ENCODE data around the gene B3GNT9. TPM values are rescaled to one million over a fixed set of nuclear protein-coding genes. Genes with fewer than 3 reads are reported as not detected.
A peak's percentile ranks its signal among the peaks of the same experiment; 100 is the strongest.

Gene B3GNT9
- total and polyA plus RNA-seq, 12 donors: 2.9 to 52.1 (median 19.6) TPM

DNA sequence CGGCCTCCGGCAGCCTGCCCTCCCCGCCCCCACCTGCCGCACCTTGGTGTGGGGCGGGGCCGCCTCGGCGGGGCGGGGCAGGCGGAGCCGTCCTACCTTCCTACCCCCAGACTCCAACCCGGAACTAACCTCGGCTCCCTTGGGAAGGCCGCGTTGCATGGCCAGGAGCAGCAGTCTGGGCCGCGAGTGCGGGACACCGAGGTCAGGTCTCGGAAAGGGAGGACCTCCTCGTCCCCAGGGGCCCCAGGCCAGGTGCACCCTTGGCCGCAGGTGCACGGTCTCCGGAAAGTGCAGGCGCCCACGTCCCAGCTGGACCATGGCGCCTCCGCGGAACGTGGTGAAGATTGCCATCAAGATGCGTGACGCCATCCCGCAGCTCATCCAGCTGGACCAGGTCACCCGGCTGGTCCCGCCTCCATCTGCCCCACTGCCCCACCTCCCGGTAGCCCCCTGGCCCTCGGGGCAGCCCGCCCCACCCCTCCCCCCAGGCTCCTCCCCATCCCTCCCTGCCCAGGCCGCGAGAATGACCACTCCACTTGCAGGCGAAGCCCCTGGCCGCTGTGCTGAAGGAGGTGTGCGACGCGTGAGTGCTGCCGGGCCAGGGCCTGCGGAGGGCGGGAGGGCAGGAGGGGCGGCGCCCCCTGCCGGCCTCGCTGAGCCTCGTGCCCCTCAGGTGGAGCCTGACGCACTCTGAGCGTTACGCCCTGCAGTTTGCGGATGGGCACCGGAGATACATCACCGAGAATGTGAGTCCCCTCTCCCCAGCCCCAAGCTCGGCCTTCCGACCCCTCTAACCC is 48.4 kb upstream of the B3GNT9 start, which contains the start of gene ELMO3:
ELMO3 (plus strand) TSS at position 121 of the 797 bp plus-strand sequence; CDS start at position 317, 196 bp downstream.
- no peak for DNase-seq
- Histone ChIP-seq H3K4me3 (peak within 1 kb of the TSS in 1 of 4 donors; percentile 32), H3K4me1 (replicated peaks in 1 of 2) (peaks cover 0 to 5% of the 10 kb centered on the region in 2 donors), H3K9me3 (replicated peaks in 1 of 3) (no peaks in the 10 kb centered on the region), H3K27ac (peak within 1 kb of the TSS in 2 of 5 donors; percentile 33 to 45), H3K27me3 (no peaks in the 10 kb centered on the region), H3K36me3 (replicated peaks in 1 of 2) (peaks cover 0 to 55% of the 10 kb centered on the region in 2 donors)
- intact Hi-C loops (cut with DNase I): no loop called here
- WGBS, 4 donors: 38 to 49% (median 45%) methylated on average over 26 to 61 of the region's 61 CpGs
- no peak for TF ChIP-seq POLR2A (IDR thresholded peaks at IDR 0.05)
- TF ChIP-seq, protein P1, sequence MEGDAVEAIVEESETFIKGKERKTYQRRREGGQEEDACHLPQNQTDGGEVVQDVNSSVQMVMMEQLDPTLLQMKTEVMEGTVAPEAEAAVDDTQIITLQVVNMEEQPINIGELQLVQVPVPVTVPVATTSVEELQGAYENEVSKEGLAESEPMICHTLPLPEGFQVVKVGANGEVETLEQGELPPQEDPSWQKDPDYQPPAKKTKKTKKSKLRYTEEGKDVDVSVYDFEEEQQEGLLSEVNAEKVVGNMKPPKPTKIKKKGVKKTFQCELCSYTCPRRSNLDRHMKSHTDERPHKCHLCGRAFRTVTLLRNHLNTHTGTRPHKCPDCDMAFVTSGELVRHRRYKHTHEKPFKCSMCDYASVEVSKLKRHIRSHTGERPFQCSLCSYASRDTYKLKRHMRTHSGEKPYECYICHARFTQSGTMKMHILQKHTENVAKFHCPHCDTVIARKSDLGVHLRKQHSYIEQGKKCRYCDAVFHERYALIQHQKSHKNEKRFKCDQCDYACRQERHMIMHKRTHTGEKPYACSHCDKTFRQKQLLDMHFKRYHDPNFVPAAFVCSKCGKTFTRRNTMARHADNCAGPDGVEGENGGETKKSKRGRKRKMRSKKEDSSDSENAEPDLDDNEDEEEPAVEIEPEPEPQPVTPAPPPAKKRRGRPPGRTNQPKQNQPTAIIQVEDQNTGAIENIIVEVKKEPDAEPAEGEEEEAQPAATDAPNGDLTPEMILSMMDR (IDR thresholded peaks at IDR 0.05): peak in 3 of 6 experiments; percentile 14 to 53 (median 28)

DNA sequence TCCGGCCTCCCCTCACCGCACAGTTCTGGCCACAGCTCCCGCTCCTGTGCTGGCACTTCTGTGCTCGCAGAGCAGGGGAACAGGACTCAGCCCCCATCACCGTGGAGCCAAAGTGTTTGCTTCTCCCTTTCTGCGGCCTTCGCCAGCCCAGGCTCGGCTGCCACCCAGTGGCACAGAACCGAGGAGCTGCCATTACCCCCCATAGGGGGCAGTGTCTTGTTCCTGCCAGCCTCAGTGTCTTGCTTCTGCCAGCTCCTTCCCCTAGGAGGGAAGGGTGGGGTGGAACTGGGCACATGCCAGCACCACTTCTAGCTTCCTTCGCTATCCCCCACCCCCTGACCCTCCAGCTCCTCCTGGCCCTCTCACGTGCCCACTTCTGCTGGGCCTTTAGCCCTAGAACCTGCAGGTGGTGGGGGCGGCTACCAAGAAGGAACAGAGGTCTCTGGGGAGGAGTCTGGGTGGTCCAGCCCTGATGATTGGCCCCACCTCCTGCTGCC is 47.5 kb upstream of the B3GNT9 start:
- Histone ChIP-seq H3K36me3 (replicated peaks in 1 of 2) (peaks cover 0 to 63% of the 10 kb centered on the region in 2 donors), H3K27ac (peak overlapping the region in 2 of 5 donors; percentile 32 to 45), H3K27me3 (no peaks in the 10 kb centered on the region), H3K4me1 (replicated peaks in 1 of 2) (peaks cover 3 to 13% of the 10 kb centered on the region in 2 donors), H3K4me3 (no peak overlapping the region), H3K9me3 (replicated peaks in 1 of 3) (no peaks in the 10 kb centered on the region)
- TF ChIP-seq, protein P1 (IDR thresholded peaks at IDR 0.05): peak; percentile 63 to 87 (median 76)
- no peak for TF ChIP-seq POLR2A (IDR thresholded peaks at IDR 0.05)
- intact Hi-C loops (cut with DNase I): no loop called here
- WGBS, 4 donors: 44 to 67% (median 47%) methylated on average over 4 to 12 of the region's 12 CpGs
- DNase-seq: peak in 6 of 7 donors; percentile 70 to 83 (median 74)

DNA sequence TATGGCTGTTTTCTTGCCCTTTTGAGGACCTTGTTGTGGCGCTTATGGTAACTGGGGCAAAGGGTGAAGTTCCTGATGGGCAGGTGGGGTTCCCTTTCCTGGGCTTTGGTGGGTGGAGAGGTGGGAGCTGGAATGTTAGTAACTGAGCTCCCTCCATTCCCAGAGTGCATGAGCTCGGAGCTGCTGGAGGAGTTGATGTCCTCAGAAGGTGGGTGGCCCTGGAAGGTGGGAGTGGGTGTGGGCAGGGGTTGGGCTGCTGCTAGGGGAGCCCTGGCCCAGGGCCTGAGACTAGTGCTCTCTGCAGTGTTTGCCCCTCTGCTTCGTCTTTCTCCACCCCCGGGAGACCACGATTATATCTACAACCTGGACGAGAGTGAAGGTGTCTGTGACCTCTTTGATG is 46.9 kb upstream of the B3GNT9 start:
- intact Hi-C loops (cut with DNase I): no loop called here
- no peak overlapping the region for H3K27ac ChIP-seq
- no peak overlapping the region for H3K4me3 ChIP-seq
- no peaks in the 10 kb centered on the region for H3K27me3 ChIP-seq
- peaks cover 0 to 58% of the 10 kb centered on the region in 2 donors for H3K36me3 ChIP-seq (replicated peaks in 1 of 2)
- TF ChIP-seq, protein P1 (IDR thresholded peaks at IDR 0.05): no peak
- TF ChIP-seq POLR2A (IDR thresholded peaks at IDR 0.05): no peak
- WGBS, 4 donors: 56 to 85% (median 65%) methylated on average over 6 of the region's 6 CpGs
- H3K4me1 ChIP-seq (replicated peaks in 1 of 2): peaks cover 9 to 19% of the 10 kb centered on the region in 2 donors
- no peak for DNase-seq
- no peaks in the 10 kb centered on the region for H3K9me3 ChIP-seq (replicated peaks in 1 of 3)

DNA sequence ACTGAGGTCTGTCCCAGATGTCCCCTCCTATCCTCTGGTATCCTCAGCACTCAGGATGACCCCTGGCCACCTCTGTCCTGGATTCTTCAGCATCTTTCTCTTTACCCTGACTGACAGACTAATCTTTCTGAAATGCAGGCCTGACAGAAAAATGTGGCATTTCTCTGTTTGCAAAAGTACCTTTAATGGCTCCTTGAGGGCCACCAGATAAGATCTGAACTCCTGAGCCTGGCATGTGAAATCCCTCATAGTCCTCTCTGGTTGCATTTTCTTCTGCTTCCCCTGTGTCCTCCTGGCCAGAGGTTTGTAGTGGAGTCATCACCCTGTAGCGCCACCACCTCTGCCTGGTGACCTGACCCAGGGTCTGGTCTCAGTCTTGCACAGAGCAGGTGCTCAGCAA is 46.1 kb upstream of the B3GNT9 start:
- intact Hi-C loops (cut with DNase I): no loop called here

More for the DNA sequence above, 46.1 kb upstream of the B3GNT9 start:
- DNase-seq: no peak
- Histone ChIP-seq H3K4me3 (no peak overlapping the region), H3K4me1 (replicated peaks in 1 of 2) (peaks cover 11 to 23% of the 10 kb centered on the region in 2 donors), H3K27me3 (no peaks in the 10 kb centered on the region), H3K36me3 (replicated peaks in 1 of 2) (peaks cover 0 to 51% of the 10 kb centered on the region in 2 donors), H3K9me3 (replicated peaks in 1 of 3) (no peaks in the 10 kb centered on the region), H3K27ac (no peak overlapping the region)
- TF ChIP-seq, protein P1 (IDR thresholded peaks at IDR 0.05): no peak
- TF ChIP-seq POLR2A (IDR thresholded peaks at IDR 0.05): no peak
- WGBS, 4 donors: 80 to 100% (median 95%) methylated on average over 1 of the region's 1 CpG
